Stimulated activated CD8-positive, alpha-beta memory T cell treated with anti-CD3 and anti-CD28 coated beads, Interleukin-12 subunit alpha, Interleukin-12 subunit beta, amount 100 ng/mL, for 1 hour (primary cell): ENCODE results near the gene SMPX.

Experiments used
- DNase-seq: peaks from one replicate; pipeline ENCODE4 v3.0.0-alpha.2; 2020; ENCODE audit warnings: low read depth

Gene SMPX

GRCh38 chrX:21656587-21657317 lies 101.2 kb downstream of the SMPX start:
- DNase-seq = no peak
